HG03520 (cell line): ENCODE results near the gene EMID1.

ENCODE experiments used
- ATAC-seq: cut with Tn5 transposase; IDR thresholded peaks from one replicate; pipeline ENCODE4 v1.9.1; 2021; ENCODE audit warnings: mild to moderate bottlenecking, moderate library complexity; ENCODE audit not compliant: unreplicated experiment

The EMID1 gene

GRCh38 chr22:29277927-29278326 is 72.2 kb downstream of the EMID1 start:
- ATAC-seq = no peak

GRCh38 chr22:29284196-29284595 is 78.5 kb downstream of the EMID1 start:
- ATAC-seq = no peak

GRCh38 chr22:29288837-29289236 is 83.1 kb downstream of the EMID1 start:
- ATAC-seq = no peak

GRCh38 chr22:29290061-29290460 is 84.4 kb downstream of the EMID1 start:
- no peak for ATAC-seq

- no peak for ATAC-seq
Observed at GRCh38 chr22:29291215-29291614, 85.5 kb downstream of the EMID1 start.

- ATAC-seq = no peak
Observed at GRCh38 chr22:29292379-29292778, 86.7 kb downstream of the EMID1 start.

GRCh38 chr22:29298641-29299040 is 92.9 kb downstream of the EMID1 start:
- ATAC-seq = no peak

GRCh38 chr22:29299136-29299900 is 93.6 kb downstream of the EMID1 start:
- no peak for ATAC-seq

GRCh38 chr22:29300467-29300806 is 94.7 kb downstream of the EMID1 start:
- no peak for ATAC-seq

- no peak for ATAC-seq
Observed at GRCh38 chr22:29300807-29301601, 95.3 kb downstream of the EMID1 start.

GRCh38 chr22:29301716-29302401 is 96.2 kb downstream of the EMID1 start:
- no peak for ATAC-seq

- no peak for ATAC-seq
Observed at GRCh38 chr22:29302402-29302680, 96.6 kb downstream of the EMID1 start.

- ATAC-seq = no peak
Observed at GRCh38 chr22:29302681-29303465, 97.2 kb downstream of the EMID1 start.

- no peak for ATAC-seq
Observed at GRCh38 chr22:29305836-29306174, 100.1 kb downstream of the EMID1 start.

- no peak for ATAC-seq
Observed at GRCh38 chr22:29306175-29306834, 100.6 kb downstream of the EMID1 start, which contains the start of gene GAS2L1. GAS2L1 (plus strand) TSS chr22:29306650; CDS start chr22:29308106, 1,456 bp downstream.

- no peak for ATAC-seq
Observed at GRCh38 chr22:29306835-29307595, 101.3 kb downstream of the EMID1 start.

GRCh38 chr22:29307596-29308147 is 102.0 kb downstream of the EMID1 start:
- ATAC-seq = no peak

GRCh38 chr22:29308148-29308790 is 102.6 kb downstream of the EMID1 start:
- ATAC-seq = no peak

GRCh38 chr22:29308791-29309262 is 103.1 kb downstream of the EMID1 start:
- no peak for ATAC-seq
